ENCODE measurements around the gene RASD1. TPM values are rescaled to one million over a fixed set of nuclear protein-coding genes. Genes with fewer than 3 reads are reported as not detected.

The RASD1 gene
- total and polyA plus RNA-seq, 2 of the 4 experiments (the other 2 are of a cell fraction), result 0.54 to 1.8 TPM

GRCh38 chr17:17492085-17492484, 4.1 kb downstream of the RASD1 start:
- no TSS peak for BruUV-seq (replicated peaks)
- in situ Hi-C loops (cut with MboI; ENCODE audit: low sequenced_read_pairs) (no loop called here), intact Hi-C loops (cut with micrococcal nuclease) (no loop called here)

More at GRCh38 chr17:17492085-17492484, 4.1 kb downstream of the RASD1 start:
- DNase-seq (no peak), ATAC-seq (ENCODE audit: low read depth) (no peak)
- H3K4ac ChIP-seq (ENCODE audit: low read depth, low read length), result no peak overlapping the region
- no peak overlapping the region for H3K4me3 ChIP-seq (ENCODE audit: insufficient read depth, low read depth, low read length)
- no peak overlapping the region for H4K91ac ChIP-seq (ENCODE audit: insufficient read depth, low read depth, low read length)
- no peak overlapping the region for H3K14ac ChIP-seq (replicated peaks; ENCODE audit: low read depth, low read length)
- no peak overlapping the region for H2BK5ac ChIP-seq (ENCODE audit: low read depth, low read length, poor library complexity, severe bottlenecking)
- H2AK9ac ChIP-seq (replicated peaks; ENCODE audit: low read depth, low read length, poor library complexity), result peak overlapping the region; percentile 58
- no peak overlapping the region for H3K9ac ChIP-seq (ENCODE audit: low read depth, low read length)
- 0 out of 2 replicates have a peak, but pooled peaks cover 2% of the 10 kb centered on the region for H3K9me1 ChIP-seq (ENCODE audit: insufficient read depth, low read length)
- no peak overlapping the region for H2BK15ac ChIP-seq (ENCODE audit: low read depth, low read length)
- H3K79me1 ChIP-seq (ENCODE audit: low read depth in 1 of 2, low read length in 2 of 2), result peaks cover 13 to 31% of the 10 kb centered on the region in 2 experiments; a peak in 3 of 4 replicates
- no peaks in the 10 kb centered on the region for H3K9me3 ChIP-seq (ENCODE audit: control insufficient read depth, insufficient read depth, low read length)
- H2AFZ ChIP-seq (replicated peaks; ENCODE audit: low read length, poor library complexity), result no peak overlapping the region
- no peak overlapping the region for H3K18ac ChIP-seq (ENCODE audit: low read depth, low read length)
- H2AK5ac ChIP-seq (ENCODE audit: low read depth, low read length), result no peak overlapping the region
- H2BK120ac ChIP-seq (ENCODE audit: low read depth, low read length), result no peak overlapping the region
- no peak overlapping the region for H3K4me2 ChIP-seq (ENCODE audit: low read depth, low read length)
- H3K36me3 ChIP-seq (ENCODE audit: control insufficient read depth, insufficient read depth, low read length), result peaks cover 30% of the 10 kb centered on the region
- no peak overlapping the region for H3K23ac ChIP-seq (ENCODE audit: low read depth, low read length)
- no peak overlapping the region for H4K5ac ChIP-seq (ENCODE audit: low read depth, low read length)
- ChIA-PET POLR2A (ENCODE audit: unreplicated experiment) (no interaction called here), CTCF (no interaction called here)
- no peaks in the 10 kb centered on the region for H3K27me3 ChIP-seq (ENCODE audit: control insufficient read depth, insufficient read depth, low read length)
- H2BK20ac ChIP-seq (ENCODE audit: low read depth, low read length), result no peak overlapping the region
- TF ChIP-seq POLR2A (IDR thresholded peaks at IDR 0.05; ENCODE audit: low read depth, low read length) (no peak), NFE2L2 (IDR thresholded peaks at IDR 0.05; ENCODE audit: low read depth, low read length) (no peak), SMC3 (IDR thresholded peaks at IDR 0.05; ENCODE audit: low read depth, low read length) (no peak), RFX5 (IDR thresholded peaks at IDR 0.05; ENCODE audit: low read depth, low read length) (no peak), BHLHE40 (IDR thresholded peaks at IDR 0.05; ENCODE audit: low read depth, low read length) (no peak), MAFK (IDR thresholded peaks at IDR 0.05; ENCODE audit: low read depth, low read length) (no peak), CEBPB (IDR thresholded peaks at IDR 0.05; ENCODE audit: low read depth, low read length) (no peak), USF2 (IDR thresholded peaks at IDR 0.05; ENCODE audit: low read depth, low read length) (no peak), MAZ (IDR thresholded peaks at IDR 0.05; ENCODE audit: borderline replicate concordance, low read depth, low read length) (no peak), RCOR1 (IDR thresholded peaks at IDR 0.05; ENCODE audit: insufficient replicate concordance, low read length) (no peak), ELK1 (IDR thresholded peaks at IDR 0.05; ENCODE audit: borderline replicate concordance, low read depth, low read length) (no peak), FOS (IDR thresholded peaks at IDR 0.05; ENCODE audit: low read depth, low read length) (no peak), CTCF (conservative IDR thresholded peaks at IDR 0.05; ENCODE audit: low read depth, low read length) (no peak), RAD21 (IDR thresholded peaks at IDR 0.05; ENCODE audit: low read length) (no peak), CHD1 (IDR thresholded peaks at IDR 0.05; ENCODE audit: low read depth, low read length) (no peak)
- H4K20me1 ChIP-seq (ENCODE audit: insufficient read depth, low read length), result peaks cover 15% of the 10 kb centered on the region
- no peak overlapping the region for H3K27ac ChIP-seq (ENCODE audit: insufficient read depth, low read length)
- H3K4me1 ChIP-seq (ENCODE audit: control insufficient read depth, insufficient read depth, low read length), result peaks cover 7% of the 10 kb centered on the region; the same call in 1 of the 2 replicates
- H3K56ac ChIP-seq (ENCODE audit: extremely low read depth, insufficient read depth, low read length), result no peak overlapping the region
- H4K8ac ChIP-seq (ENCODE audit: low read depth in 2 of 2, low read length in 2 of 2), result no peak overlapping the region
- WGBS, 2 experiments (ENCODE audit: extremely low coverage in 2 of 2, insufficient read length in 1 of 2), result 77% methylated on average over 5 of the region's 11 CpGs; no CpG with 5 or more reads in 1 of the 2 experiments
- dilution Hi-C loops (cut with HindIII; ENCODE audit: low sequenced_read_pairs, unreplicated experiment), result no loop called here
